Measurements from ENCODE around the gene BRINP1. TPM values are rescaled to one million over a fixed set of nuclear protein-coding genes. Genes with fewer than 3 reads are reported as not detected.

Gene BRINP1
- total RNA-seq, 2 experiments from 2014 or later = not detected

DNA sequence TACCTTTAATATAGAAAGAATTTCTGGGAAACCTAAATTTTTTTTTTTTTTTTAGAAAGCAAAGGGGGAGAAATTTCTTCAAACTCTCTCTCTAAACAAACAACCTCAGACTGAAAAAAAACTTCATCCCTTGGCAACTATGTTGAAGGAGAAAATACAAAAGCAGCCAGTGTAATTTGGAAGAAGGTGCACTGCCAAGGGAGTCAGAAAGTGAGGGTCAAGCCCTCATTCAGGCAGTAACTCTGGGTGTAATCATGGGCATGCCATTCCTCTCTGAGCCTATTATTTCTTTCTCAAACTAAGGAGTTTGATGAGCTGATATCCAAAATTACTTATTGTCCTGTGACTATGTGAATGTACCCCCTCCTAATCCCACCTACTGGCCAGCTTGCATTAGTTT is 203.1 kb downstream of the BRINP1 start:
- Mint-ChIP-seq H3K36me3 (ENCODE audit: low read depth) (no peaks in the 10 kb centered on the region), H3K27me3 (ENCODE audit: low read depth) (no peaks in the 10 kb centered on the region), H3K27ac (no peak overlapping the region), H3K9me3 (ENCODE audit: insufficient read depth) (no peaks in the 10 kb centered on the region), H3K4me3 (no peak overlapping the region), H3K4me1 (ENCODE audit: low read depth) (no peaks in the 10 kb centered on the region)
- POLR2A ChIA-PET = no interaction called here
- ATAC-seq = no peak
- CTCF ChIA-PET = no interaction called here
- DNase-seq = no peak

GRCh38 chr9:119165131-119165530 is 204.1 kb downstream of the BRINP1 start:
- Mint-ChIP-seq H3K4me1 (ENCODE audit: low read depth) (no peaks in the 10 kb centered on the region), H3K27me3 (ENCODE audit: low read depth) (no peaks in the 10 kb centered on the region), H3K27ac (no peak overlapping the region), H3K36me3 (ENCODE audit: low read depth) (no peaks in the 10 kb centered on the region), H3K4me3 (no peak overlapping the region), H3K9me3 (ENCODE audit: insufficient read depth) (no peaks in the 10 kb centered on the region)
- ChIA-PET CTCF (no interaction called here), POLR2A (no interaction called here)
- no peak for DNase-seq
- no peak for ATAC-seq

- Mint-ChIP-seq H3K4me1 (ENCODE audit: low read depth) (no peaks in the 10 kb centered on the region), H3K36me3 (ENCODE audit: low read depth) (no peaks in the 10 kb centered on the region), H3K27ac (no peak overlapping the region), H3K4me3 (no peak overlapping the region), H3K27me3 (ENCODE audit: low read depth) (no peaks in the 10 kb centered on the region), H3K9me3 (ENCODE audit: insufficient read depth) (no peaks in the 10 kb centered on the region)
- CTCF ChIA-PET = no interaction called here
- no peak for ATAC-seq
- POLR2A ChIA-PET = no interaction called here
- no peak for DNase-seq
Measured at GRCh38 chr9:119164716-119165115, 204.5 kb downstream of the BRINP1 start.

DNA sequence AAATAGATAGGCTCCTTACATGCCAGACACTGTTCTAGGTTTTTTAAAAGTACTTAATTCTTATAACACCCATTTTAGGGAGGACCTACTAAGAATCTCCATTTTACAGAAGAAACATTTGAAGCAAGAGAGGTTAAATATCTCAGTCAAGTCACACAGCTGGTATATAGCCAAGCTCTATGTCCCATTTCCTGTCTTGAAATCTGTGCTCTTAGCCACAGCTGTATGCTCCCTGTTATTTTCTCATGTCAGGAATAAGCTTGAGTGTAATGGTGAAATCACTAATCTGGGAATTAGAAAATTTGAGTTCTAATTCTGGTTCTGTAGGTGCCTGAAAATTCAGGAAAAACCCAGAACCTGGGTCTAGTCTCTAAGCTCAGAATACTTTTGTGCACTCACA is 208.7 kb downstream of the BRINP1 start:
- H3K4me1 Mint-ChIP-seq (ENCODE audit: low read depth) = no peaks in the 10 kb centered on the region
- DNase-seq (no peak), ATAC-seq (no peak)
- H3K36me3 Mint-ChIP-seq (ENCODE audit: low read depth) = no peaks in the 10 kb centered on the region
- no peak overlapping the region for H3K4me3 Mint-ChIP-seq
- POLR2A ChIA-PET = no interaction called here
- no peaks in the 10 kb centered on the region for H3K9me3 Mint-ChIP-seq (ENCODE audit: insufficient read depth)
- H3K27ac Mint-ChIP-seq = no peak overlapping the region
- H3K27me3 Mint-ChIP-seq (ENCODE audit: low read depth) = no peaks in the 10 kb centered on the region
- CTCF ChIA-PET = no interaction called here

GRCh38 chr9:119159386-119159785 is 209.8 kb downstream of the BRINP1 start:
- ATAC-seq (no peak), DNase-seq (no peak)
- Mint-ChIP-seq H3K27ac (no peak overlapping the region), H3K27me3 (ENCODE audit: low read depth) (no peaks in the 10 kb centered on the region), H3K4me3 (no peak overlapping the region), H3K4me1 (ENCODE audit: low read depth) (no peaks in the 10 kb centered on the region), H3K9me3 (ENCODE audit: insufficient read depth) (no peaks in the 10 kb centered on the region), H3K36me3 (ENCODE audit: low read depth) (no peaks in the 10 kb centered on the region)
- ChIA-PET CTCF (no interaction called here), POLR2A (no interaction called here)

GRCh38 chr9:119157196-119157595 is 212.0 kb downstream of the BRINP1 start:
- Mint-ChIP-seq H3K36me3 (ENCODE audit: low read depth) (no peaks in the 10 kb centered on the region), H3K4me1 (ENCODE audit: low read depth) (no peaks in the 10 kb centered on the region), H3K27me3 (ENCODE audit: low read depth) (no peaks in the 10 kb centered on the region), H3K9me3 (ENCODE audit: insufficient read depth) (no peaks in the 10 kb centered on the region), H3K4me3 (no peak overlapping the region), H3K27ac (no peak overlapping the region)
- ChIA-PET CTCF (no interaction called here), POLR2A (no interaction called here)
- no peak for DNase-seq
- ATAC-seq = no peak

- ChIA-PET CTCF (no interaction called here), POLR2A (no interaction called here)
- Mint-ChIP-seq H3K27me3 (ENCODE audit: low read depth) (no peaks in the 10 kb centered on the region), H3K4me1 (ENCODE audit: low read depth) (no peaks in the 10 kb centered on the region), H3K36me3 (ENCODE audit: low read depth) (no peaks in the 10 kb centered on the region), H3K4me3 (no peak overlapping the region), H3K9me3 (ENCODE audit: insufficient read depth) (no peaks in the 10 kb centered on the region), H3K27ac (no peak overlapping the region)
- no peak for ATAC-seq
- no peak for DNase-seq
Measured at GRCh38 chr9:119156354-119156753, 212.9 kb downstream of the BRINP1 start.

GRCh38 chr9:119154527-119154926 is 214.7 kb downstream of the BRINP1 start:
- POLR2A ChIA-PET = no interaction called here
- ATAC-seq (no peak), DNase-seq (no peak)
- H3K27me3 Mint-ChIP-seq (ENCODE audit: low read depth) = no peaks in the 10 kb centered on the region
- H3K4me1 Mint-ChIP-seq (ENCODE audit: low read depth) = no peaks in the 10 kb centered on the region
- H3K9me3 Mint-ChIP-seq (ENCODE audit: insufficient read depth) = no peaks in the 10 kb centered on the region
- H3K36me3 Mint-ChIP-seq (ENCODE audit: low read depth) = no peaks in the 10 kb centered on the region
- CTCF ChIA-PET = no interaction called here
- no peak overlapping the region for H3K27ac Mint-ChIP-seq
- no peak overlapping the region for H3K4me3 Mint-ChIP-seq

DNA sequence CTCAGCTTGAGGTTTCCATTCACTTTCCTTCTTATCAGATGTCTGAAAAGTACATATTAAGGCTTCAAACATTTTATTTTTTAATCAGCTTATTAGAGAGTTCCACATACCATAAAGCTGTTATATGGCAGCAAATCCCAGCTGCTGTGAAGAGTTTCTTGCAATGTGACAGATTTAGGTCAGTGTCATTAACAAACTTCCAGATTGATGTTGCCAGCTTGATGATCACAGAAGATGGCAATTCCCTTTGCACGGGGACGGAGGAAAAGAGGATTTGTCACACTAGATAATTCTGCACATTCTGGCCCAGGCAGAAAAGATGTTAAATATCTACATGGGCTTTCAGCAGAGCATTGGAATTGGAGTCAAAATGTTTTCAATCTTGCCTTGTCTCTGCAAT is 215.8 kb downstream of the BRINP1 start:
- Mint-ChIP-seq H3K36me3 (ENCODE audit: low read depth) (no peaks in the 10 kb centered on the region), H3K27me3 (ENCODE audit: low read depth) (no peaks in the 10 kb centered on the region), H3K4me1 (ENCODE audit: low read depth) (no peaks in the 10 kb centered on the region), H3K9me3 (ENCODE audit: insufficient read depth) (no peaks in the 10 kb centered on the region), H3K4me3 (no peak overlapping the region), H3K27ac (no peak overlapping the region)
- ATAC-seq = no peak
- no peak for DNase-seq
- POLR2A ChIA-PET = no interaction called here
- CTCF ChIA-PET = no interaction called here

DNA sequence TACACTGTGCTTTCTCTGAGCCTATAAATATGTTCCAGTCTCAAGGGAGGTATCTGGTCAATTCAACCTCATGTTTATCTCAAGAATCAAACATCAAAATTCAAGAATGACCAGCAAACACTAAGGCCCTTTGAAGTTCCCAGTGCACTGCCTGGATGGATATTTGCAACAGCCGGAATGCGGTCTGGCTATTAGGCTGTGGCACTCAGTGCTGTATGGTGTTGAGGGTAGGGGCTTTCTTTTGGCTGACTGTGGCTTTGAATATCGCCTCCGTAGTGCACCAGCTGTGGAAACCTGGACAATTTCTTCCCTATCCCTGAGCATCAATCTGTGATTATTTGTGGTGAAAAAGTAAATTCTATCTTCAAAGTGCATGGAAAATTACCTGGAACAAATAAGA is 220.4 kb downstream of the BRINP1 start:
- no peak for ATAC-seq
- no peaks in the 10 kb centered on the region for H3K27me3 Mint-ChIP-seq (ENCODE audit: low read depth)
- no peaks in the 10 kb centered on the region for H3K4me1 Mint-ChIP-seq (ENCODE audit: low read depth)
- POLR2A ChIA-PET = no interaction called here
- H3K36me3 Mint-ChIP-seq (ENCODE audit: low read depth) = no peaks in the 10 kb centered on the region
- no peak overlapping the region for H3K27ac Mint-ChIP-seq
- CTCF ChIA-PET = no interaction called here
- DNase-seq = no peak
- no peak overlapping the region for H3K4me3 Mint-ChIP-seq
- H3K9me3 Mint-ChIP-seq (ENCODE audit: insufficient read depth) = no peaks in the 10 kb centered on the region

GRCh38 chr9:119137479-119137878 is 231.8 kb downstream of the BRINP1 start:
- Mint-ChIP-seq H3K27ac (no peak overlapping the region), H3K36me3 (ENCODE audit: low read depth) (no peaks in the 10 kb centered on the region), H3K4me3 (no peak overlapping the region), H3K9me3 (ENCODE audit: insufficient read depth) (no peaks in the 10 kb centered on the region), H3K4me1 (ENCODE audit: low read depth) (no peaks in the 10 kb centered on the region), H3K27me3 (ENCODE audit: low read depth) (no peaks in the 10 kb centered on the region)
- ChIA-PET POLR2A (no interaction called here), CTCF (no interaction called here)
- DNase-seq (no peak), ATAC-seq (no peak)

DNA sequence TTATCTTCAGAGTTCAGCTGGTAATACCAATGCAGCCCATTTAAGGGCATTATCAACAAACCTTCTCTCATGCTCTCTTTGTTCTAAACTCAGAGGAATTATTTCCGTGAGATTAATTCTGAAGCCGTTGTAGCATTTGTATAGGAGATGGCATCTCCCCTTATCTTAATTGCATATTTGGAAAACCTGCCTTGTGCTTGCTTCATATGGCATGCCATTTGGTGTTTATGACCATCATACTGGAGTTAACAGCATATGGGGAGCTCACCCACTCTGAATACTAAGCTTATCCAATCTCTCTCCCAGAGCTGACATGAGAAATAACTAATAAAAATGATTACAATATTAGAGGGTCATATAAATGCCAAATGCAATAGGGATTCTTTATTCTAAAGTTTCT is 243.2 kb downstream of the BRINP1 start:
- ATAC-seq (no peak), DNase-seq (no peak)
- H3K4me3 Mint-ChIP-seq = no peak overlapping the region
- H3K27ac Mint-ChIP-seq = no peak overlapping the region
- H3K27me3 Mint-ChIP-seq (ENCODE audit: low read depth) = no peaks in the 10 kb centered on the region
- POLR2A ChIA-PET = no interaction called here
- H3K4me1 Mint-ChIP-seq (ENCODE audit: low read depth) = no peaks in the 10 kb centered on the region
- no peaks in the 10 kb centered on the region for H3K9me3 Mint-ChIP-seq (ENCODE audit: insufficient read depth)
- H3K36me3 Mint-ChIP-seq (ENCODE audit: low read depth) = no peaks in the 10 kb centered on the region
- CTCF ChIA-PET = no interaction called here

DNA sequence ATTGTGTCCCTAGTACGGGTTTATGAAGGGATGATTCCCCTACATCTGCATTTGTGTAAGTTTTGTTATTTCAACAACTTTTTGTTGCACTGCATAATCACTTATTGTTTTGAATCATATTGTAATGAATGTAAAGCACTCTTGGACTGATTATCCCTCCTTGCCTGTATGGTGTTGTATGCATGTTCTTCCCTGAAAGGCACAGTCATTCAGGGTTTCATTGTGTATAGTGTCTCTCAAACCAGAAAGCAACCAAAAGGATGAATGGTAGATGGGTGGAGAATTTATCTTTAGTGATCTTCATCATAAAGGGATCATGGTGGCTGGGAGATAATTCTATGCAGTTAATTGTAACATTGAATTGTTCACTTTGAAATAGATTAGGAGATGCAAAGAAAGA is 247.3 kb downstream of the BRINP1 start:
- Mint-ChIP-seq H3K36me3 (ENCODE audit: low read depth) (no peaks in the 10 kb centered on the region), H3K9me3 (ENCODE audit: insufficient read depth) (no peaks in the 10 kb centered on the region), H3K4me3 (no peak overlapping the region), H3K27me3 (ENCODE audit: low read depth) (no peaks in the 10 kb centered on the region), H3K4me1 (ENCODE audit: low read depth) (no peaks in the 10 kb centered on the region), H3K27ac (no peak overlapping the region)
- no peak for DNase-seq
- POLR2A ChIA-PET = no interaction called here
- no peak for ATAC-seq
- CTCF ChIA-PET = no interaction called here

- ATAC-seq = no peak
Measured at GRCh38 chr9:119117409-119117808, 251.8 kb downstream of the BRINP1 start.

More at GRCh38 chr9:119117409-119117808, 251.8 kb downstream of the BRINP1 start:
- Mint-ChIP-seq H3K27ac (no peak overlapping the region), H3K9me3 (ENCODE audit: insufficient read depth) (no peaks in the 10 kb centered on the region), H3K27me3 (ENCODE audit: low read depth) (no peaks in the 10 kb centered on the region), H3K36me3 (ENCODE audit: low read depth) (no peaks in the 10 kb centered on the region), H3K4me3 (no peak overlapping the region), H3K4me1 (ENCODE audit: low read depth) (no peaks in the 10 kb centered on the region)
- POLR2A ChIA-PET = no interaction called here
- DNase-seq = no peak
- CTCF ChIA-PET = no interaction called here

All from activated CD8-positive, alpha-beta T cell treated with anti-CD3 and anti-CD28 coated beads, Interleukin-2, amount 10 ng/mL, durations not matched to agents 7 days and 5 days (primary cell).